Dedifferentiated amniotic fluid mesenchymal stem cell (primary cell): ENCODE data around the gene CASTOR1.

Source experiments
- DNase-seq: peaks from one replicate; pipeline ENCODE4 v3.0.0-alpha.2; 2016; ENCODE audit errors: extremely low spot score

CASTOR1 gene

GRCh38 chr22:30297991-30298701, 8.8 kb upstream of the CASTOR1 start:
- no peak for DNase-seq

GRCh38 chr22:30297276-30297990, 8.1 kb upstream of the CASTOR1 start:
- DNase-seq: no peak

GRCh38 chr22:30296833-30297232, 7.5 kb upstream of the CASTOR1 start:
- no peak for DNase-seq

GRCh38 chr22:30296324-30296723, 7.0 kb upstream of the CASTOR1 start:
- no peak for DNase-seq

DNA sequence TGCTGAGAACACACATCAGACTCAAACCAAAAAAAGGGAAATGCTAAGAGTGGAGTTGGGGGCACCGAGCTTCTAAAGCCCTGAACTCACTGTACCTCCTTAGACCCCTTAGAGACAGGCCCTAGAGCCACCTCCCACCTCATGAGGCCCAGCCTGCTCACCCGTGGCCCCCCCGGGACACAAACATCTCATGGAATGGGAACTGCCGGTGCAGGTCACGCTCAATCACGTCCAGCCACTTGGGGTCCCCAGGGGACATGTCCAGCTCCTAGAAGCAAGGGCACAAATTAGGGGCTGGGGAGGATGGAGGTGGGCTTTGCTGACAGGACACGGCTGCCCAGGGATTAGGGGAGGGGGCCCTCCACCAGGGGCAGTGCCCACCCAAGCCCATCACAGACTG, 6.3 kb upstream of the CASTOR1 start:
- no peak for DNase-seq

DNA sequence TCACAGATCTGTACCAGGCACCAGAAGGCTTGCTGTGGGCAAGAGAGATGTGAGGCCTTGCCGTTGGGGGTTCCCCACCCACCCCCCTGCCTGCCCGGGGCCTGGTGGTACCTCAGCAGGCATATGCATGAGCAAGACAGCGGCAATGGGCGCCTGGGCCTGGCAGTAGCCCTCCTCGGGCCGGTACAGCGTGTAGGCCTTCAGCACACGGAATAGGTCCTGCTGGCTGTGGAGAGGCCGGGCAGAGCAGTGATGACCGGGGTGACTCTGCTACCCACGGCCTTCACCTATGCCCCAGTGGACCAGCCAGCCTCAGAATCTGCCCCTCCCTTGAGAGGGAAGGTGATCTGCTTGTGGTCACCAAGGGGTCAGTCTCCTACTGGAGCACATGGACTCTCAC, 5.5 kb upstream of the CASTOR1 start:
- no peak for DNase-seq

DNA sequence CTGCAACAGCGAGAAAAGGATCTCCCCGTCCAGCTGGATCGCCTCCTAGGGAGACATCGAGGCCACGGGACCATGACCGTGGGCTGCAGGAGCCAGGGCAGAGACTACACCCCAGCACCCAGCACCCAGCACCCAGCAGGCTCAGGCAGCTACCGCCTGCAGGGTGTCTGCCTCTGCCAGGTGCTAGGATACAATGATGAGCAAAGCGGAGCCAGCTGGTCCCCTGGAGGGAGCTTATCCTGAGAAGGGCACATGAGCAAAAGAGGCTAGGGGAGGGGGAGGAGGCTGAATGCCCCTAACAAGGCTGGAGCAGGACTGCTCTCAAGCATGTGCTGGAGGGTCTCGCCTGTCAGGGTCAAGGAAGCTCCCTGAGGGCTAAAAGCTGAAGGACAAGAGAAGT, 4.8 kb upstream of the CASTOR1 start:
- DNase-seq: no peak

GRCh38 chr22:30293026-30293425, 3.7 kb upstream of the CASTOR1 start:
- no peak for DNase-seq

GRCh38 chr22:30292069-30292970, 3.0 kb upstream of the CASTOR1 start:
- DNase-seq: no peak

GRCh38 chr22:30291058-30291892, 2.0 kb upstream of the CASTOR1 start:
- peak; percentile 19 for DNase-seq

- no peak for DNase-seq
Measured at GRCh38 chr22:30290342-30291057, 1.2 kb upstream of the CASTOR1 start.

DNA sequence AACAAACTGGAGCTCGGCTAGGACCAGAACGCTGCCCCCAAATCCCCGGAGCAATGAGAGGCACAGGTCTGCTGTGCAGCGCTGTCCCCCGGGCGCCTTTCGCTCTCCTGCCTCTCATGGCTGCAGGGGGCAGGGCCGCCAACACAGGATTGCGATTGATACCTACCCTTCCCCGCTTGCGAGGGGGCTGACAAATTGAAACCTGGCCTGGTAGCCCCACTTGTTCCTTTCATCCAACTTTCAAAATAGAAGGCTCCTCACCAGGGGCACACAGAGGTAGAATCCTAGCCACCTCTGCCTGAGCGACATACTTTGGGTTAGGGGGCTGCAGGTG, 642 bp upstream of the CASTOR1 start:
- no peak for DNase-seq

- DNase-seq: no peak
Measured at GRCh38 chr22:30288419-30289140, 725 bp downstream of the CASTOR1 start.

GRCh38 chr22:30287648-30288418, 1.5 kb downstream of the CASTOR1 start:
- DNase-seq: peak; percentile 82

- DNase-seq: no peak
Measured at GRCh38 chr22:30286813-30287647, 2.3 kb downstream of the CASTOR1 start.

GRCh38 chr22:30286331-30286730, 3.0 kb downstream of the CASTOR1 start:
- DNase-seq: no peak

DNA sequence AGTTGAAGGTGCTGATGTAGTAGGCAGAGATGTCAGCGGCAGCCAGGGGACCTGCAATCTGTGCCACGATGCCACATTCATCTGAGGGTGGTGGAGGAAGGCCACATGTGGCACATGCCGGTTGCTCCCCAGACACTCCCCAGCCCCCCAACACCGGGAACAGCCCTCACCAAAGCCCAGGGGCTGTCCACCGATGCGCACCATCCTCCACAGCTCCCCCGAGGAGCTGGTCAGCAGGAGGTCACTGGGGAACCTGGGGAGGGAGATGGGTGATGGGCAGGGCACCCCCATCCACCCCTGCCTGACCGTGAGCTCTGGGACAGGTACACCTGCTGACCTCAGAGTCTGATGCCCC, 3.5 kb downstream of the CASTOR1 start:
- DNase-seq: no peak

DNA sequence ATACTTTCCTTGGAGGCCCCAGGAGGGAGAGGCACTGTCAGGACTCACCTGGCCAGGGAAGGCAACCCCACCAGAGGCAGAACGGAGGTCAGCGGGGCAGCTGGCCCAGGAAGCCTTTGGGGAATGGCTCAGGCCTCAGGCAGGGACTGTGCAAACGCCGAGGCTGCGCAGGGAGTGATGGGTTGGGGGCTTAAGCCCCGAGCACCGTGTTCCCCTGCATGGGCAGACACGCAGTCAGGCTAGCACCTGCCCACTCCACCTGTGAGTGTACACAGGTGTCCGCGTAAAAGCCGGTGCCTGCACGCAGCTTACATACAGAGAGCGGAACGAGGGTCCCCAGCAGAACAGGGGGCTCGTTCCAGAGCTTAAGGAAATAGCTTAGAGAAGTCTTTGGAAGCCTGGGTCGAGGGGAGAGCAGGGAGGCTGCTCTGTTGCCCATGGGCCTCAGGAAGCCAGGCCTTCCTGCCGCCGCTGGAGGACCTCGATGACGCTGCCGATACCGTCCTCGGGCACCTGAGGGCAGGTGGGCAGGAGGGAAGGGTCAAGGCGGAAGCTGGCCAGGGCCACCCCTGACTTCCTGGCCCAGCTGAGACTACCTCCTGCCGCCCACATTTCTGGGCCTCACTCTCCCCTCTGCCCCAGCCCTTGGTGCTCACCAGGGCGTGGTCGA, 4.0 kb downstream of the CASTOR1 start:
- DNase-seq: no peak
